ENCODE data around the gene SLC22A7.
"Not testable (repeated sequence)": the region's sequence is repeated elsewhere in the genome, so short reads cannot be mapped to it uniquely, and the experiment has no call there.

Gene SLC22A7

DNA sequence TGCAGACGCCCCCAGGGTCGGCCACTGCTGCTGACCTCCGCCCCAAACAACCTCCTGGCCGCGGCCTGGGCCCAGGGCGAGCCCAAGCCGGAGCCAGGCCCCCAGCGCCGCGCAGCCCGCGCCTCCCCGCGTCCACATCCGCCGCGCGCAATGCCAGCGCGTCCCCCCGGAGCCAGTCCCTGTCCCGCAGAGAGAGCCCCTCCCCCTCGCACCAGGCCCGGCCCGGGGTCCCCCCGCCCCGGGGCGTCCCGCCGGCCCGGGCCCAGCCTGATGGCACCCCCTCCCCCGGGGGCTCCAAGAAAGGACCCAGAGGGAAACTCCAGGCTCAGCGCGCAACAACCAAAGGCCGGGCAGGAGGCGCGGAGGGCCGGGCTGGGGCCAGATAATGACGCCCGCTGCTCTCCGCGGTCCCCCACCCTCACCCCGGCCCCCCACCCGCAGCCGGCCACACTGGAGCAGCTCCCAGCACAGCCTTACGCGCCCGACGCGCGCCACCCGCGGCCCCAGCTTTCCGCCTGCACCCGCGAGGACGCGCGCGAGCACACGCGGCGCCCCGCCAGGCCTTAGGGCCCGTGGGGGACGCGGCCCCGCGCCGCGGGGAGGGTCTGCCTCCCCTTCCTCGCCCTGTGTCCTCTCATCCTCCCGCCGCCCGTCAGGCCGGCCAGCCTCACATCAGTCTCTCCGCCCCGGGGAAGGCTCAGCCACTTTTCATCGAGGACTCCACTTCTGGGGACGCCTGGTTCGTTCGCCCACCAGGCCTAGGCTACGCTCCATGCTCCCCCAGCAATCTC, 12.9 kb upstream of the SLC22A7 start:
- no peak for DNase-seq

DNA sequence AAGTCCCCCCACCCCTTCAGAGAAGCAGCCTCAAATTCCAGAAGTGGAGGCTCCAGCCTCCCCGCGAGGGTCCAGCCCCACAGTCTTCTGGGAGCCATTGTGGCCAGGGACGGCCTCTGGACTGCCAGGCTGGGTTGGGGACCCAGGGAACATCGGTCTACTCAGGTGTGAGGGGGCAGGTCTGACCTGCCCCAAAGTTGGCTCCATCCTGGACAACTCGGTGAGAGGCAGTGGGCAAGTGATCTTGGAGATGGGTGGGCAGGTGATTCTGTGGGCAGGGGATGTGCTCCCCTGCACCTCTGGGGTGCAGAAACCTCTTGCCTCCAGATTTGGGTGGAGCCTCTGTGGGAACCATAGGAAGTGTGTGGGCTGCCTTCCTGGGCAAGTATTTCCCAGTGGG, 12.2 kb upstream of the SLC22A7 start:
- no peak for DNase-seq

DNA sequence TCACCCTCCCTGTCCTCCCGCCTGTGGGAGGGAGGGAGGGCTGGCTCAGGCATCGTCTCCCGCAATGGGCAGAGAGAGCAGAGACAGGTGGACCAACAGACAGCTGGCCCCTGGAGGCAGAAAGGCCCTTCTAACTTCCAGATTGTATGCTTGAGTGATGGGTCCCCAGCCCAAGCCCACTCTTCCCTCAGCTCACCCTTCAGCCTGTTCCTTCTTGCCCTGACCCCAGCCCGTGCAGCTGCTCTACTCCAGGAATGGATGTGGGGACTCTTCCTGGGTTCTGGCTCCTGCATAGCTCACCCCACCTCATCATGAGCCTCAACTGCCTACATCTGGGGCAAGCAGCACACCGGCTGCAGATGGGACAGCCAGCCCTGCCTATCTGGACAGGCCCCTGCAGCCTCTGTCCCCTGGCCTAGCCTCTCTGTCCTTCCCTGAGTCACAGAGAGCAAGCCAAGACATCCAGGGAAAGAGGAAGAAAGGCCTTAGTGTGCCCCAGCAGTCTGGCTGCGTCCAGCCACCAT, 11.5 kb upstream of the SLC22A7 start:
- no peak for DNase-seq

DNA sequence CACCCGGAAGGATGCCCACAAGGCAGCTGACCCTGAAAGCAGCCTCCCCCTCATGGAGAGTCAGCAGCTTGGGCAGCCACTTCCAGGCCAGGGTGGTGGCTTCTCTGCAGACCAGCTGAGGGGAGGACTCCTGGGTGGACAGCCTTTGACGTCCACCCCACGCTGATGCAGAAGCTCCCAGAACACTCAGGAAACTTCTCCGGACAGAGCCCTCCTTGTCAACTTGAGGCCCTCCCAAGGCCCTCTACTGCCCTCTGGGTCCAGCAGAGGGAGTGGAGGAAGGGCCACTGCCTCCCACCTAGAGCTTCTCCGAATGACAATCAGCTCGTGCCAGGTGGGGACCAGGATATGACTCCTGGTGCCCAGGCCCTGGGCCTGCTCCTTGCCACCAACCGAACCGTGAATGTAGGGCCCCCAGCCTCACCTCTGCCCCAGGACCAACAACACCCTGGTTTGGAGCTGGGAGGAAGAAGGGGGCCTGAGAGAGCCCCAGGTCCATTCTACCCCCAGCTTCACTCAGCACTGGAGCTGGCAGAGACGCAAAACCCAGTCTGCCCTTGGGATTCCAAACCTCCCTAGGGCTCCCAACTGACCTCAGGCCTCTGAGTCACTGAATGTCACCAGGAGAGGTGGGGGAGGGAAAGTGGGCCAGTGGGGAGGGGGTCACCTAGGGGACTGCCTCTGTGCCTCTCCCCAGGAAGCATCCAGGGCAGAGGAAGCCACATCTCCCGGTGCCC, 10.9 kb upstream of the SLC22A7 start:
- no peak for DNase-seq

DNA sequence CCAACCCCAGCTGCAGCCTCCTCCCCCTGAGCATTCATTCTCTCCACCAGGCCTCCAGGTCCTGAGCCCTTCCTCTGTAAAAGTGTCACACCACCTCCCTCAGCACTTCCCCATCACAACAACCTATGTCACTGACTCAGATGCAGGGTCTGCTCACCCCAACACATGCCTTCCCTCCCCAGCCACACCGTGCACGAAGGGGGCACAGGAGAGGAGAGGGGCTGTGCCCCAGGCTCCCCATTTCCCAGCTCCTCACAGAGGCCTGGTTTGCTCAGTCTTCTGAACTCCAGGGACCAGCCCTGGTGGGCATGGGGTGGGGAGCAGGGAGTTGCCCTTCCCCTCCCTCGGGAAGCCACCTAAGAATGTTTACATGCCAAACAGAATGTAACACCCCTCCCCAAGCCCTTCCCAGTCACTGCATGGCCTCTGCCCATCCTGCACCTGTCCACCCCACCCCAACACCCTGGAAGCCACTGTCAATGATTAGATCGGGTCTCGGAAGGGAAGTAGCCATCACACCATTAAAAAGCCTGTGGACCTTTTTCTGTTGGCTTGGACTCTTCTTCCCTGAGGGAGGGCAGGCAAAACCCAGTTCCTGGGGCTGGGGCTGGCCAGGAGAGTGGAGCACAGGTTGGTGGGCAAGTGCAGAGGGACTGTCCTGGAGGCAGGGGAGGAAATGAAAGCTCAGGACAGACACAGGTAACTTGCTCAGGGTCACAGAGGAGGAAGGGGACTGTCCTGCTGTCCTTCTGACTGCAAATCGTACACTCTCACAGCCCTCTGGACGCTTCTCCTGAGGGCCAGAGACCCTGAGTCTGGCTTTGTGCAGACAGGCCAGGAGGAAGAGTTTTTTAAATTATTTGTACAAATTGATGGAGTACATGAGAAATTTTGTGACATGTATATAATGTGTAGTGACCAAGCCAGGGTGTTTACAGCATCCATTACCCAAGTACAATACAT, 10.1 kb upstream of the SLC22A7 start:
- DNase-seq: no peak

DNA sequence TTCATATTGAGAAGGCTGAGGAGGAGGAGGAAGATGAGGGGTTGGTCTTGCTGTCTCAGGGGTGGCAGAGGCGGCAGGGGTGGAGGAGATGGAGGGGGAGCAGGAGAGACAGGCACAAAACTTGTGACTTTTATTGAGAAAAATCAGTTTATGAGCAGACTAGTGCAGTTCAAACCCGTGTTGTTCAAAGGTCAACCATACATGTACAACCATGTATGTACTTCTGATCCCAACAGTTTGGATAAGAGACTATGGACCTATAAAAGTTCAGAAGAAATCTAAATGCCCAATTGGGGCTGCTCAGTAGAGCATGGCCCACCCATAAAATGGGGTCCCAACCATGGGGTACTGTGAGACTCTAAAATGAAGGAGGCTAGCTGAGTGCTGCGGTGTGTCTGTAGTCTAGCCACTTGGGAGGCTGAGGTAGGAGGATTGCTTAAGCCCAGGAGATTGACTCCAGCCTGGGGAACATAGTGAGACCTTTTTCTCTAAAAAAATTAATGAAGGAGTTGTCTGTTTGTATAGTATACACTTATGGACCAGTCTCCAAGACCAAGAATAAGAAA, 7.6 kb upstream of the SLC22A7 start:
- DNase-seq: no peak

DNA sequence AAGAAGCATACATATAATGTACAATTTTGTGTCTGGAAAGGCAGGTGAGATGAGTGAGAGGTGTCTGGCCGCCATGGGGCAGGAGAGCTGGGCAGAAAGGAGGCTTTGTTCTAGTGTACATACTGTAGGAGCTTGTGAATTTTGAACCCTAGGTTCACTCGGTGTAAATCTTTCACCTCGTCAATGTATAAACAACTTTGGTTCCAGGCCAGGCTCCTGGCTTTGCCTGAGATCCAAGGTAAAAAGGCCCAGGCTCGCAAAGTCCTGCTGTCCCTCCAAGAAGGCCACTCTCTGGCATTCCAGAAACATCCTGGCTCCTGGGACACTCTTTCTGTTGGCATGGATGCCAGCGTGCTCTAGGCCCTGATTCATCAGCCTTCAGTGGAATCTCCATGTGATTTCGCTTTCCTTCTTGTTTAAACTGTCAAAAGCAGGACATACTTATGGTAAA, 7.1 kb upstream of the SLC22A7 start:
- DNase-seq: no peak

DNA sequence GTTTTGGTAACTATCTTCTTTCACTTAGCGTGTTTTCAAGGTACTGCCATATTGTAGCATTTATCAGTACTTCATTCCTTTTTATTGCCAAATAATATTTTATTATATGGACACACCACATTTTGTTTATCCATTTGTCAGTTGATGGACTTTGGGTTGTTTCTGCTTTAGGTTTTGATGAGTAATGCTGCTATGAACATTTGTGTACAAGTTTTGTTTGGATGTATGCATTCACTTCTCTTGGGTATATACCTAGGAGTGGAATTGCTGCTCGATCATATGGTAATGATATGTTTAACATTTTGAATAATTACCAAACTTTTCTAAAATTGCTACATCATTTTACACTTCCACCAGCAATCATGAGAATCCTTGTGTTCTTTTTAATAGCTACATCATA, 6.4 kb upstream of the SLC22A7 start:
- DNase-seq: no peak

DNA sequence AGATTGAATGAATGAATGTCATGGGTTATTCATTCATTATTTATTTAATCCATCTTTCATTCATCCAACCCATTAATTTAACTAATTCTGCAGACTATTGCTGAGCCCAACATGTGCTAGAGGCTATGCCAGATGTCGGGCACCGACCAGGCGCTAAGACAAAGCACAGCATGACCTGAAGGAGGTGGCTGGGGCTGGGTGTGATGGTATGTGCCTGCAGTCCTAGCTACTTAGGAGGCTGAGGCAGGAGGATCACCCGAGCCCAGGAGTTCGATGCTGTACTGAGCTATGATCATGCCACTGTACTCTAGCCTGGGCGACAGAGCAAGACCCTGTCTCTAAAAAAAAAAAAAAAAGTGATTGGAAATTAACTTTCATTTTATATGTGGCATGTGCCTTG, 5.7 kb upstream of the SLC22A7 start:
- no peak for DNase-seq

DNA sequence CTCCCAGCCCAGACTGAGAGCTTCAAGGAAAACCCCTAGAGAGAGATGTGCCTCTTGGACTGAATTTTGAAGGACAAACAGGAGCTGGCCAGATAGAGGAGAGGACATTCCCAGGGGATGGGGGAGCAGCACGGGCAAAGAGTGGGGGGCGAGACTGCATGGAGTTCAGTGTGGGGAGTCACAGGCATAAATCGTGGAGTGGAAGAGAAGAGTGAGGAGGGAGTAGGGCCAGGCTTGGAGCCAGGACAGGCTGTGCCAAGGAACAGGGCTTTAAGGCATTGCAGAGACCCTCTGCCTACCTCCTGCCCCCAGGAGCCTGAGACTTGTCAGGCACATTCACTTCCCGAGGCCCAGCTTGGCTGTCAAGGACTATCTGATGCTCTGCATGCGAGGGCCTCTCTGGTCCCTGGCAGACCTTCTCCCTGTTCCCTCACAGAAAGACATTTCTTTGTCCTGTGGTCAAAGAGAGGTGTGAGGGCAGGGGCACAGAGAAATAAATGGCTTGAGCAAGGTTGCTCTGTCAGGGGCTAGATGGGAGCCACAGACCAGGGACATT, 5.2 kb upstream of the SLC22A7 start:
- DNase-seq: no peak

DNA sequence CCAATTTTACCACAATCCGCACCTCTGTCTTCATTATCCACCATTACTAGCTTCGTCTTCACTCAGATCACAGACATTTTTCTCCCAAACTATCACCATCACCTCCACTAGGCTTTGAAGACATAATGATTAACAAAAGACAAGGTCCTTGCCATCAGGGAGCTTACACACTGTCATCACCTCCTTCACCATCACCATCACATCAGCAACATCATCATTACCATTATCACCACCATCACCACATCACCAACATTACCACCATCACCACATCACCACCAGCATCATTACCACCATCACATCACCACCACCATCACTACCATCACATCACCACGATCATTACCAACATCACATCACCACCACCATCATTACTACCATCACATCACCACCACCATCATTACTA, 4.4 kb upstream of the SLC22A7 start:
- DNase-seq: no peak

DNA sequence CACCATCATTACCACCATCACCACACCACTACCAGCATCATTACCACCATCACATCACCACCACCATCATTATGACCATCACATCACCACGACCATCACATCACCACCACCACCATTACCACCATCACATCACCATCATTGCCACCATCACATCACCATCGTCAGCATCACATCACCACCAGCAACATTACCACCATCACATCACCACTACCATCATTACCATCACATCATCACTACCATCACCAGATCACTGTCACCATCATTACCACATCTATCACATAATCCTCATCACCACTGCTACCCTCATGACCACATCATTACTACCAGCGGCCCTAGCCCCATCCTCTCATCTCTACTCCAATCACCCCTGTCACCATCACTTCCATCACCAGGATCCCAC, 3.5 kb upstream of the SLC22A7 start:
- DNase-seq: no peak

DNA sequence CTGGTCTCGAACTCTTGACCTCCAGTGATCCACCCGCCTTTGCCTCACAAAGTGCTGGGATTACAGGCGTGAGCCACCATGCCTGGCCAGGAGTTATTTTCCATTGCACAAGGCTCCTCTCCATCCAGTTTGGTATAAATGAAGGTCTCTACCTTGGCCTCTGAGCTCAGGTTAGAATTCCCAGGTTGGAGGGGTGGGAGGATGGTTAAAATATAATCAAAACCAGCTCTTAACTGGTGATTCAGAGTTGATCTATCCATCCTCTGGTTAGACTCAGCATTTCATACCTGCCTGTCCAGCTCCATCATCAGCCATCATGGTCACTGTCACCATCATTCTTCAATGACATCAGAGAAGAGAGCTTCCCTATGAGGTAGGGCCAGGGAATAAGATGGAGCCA, 2.6 kb upstream of the SLC22A7 start:
- DNase-seq: no peak

DNA sequence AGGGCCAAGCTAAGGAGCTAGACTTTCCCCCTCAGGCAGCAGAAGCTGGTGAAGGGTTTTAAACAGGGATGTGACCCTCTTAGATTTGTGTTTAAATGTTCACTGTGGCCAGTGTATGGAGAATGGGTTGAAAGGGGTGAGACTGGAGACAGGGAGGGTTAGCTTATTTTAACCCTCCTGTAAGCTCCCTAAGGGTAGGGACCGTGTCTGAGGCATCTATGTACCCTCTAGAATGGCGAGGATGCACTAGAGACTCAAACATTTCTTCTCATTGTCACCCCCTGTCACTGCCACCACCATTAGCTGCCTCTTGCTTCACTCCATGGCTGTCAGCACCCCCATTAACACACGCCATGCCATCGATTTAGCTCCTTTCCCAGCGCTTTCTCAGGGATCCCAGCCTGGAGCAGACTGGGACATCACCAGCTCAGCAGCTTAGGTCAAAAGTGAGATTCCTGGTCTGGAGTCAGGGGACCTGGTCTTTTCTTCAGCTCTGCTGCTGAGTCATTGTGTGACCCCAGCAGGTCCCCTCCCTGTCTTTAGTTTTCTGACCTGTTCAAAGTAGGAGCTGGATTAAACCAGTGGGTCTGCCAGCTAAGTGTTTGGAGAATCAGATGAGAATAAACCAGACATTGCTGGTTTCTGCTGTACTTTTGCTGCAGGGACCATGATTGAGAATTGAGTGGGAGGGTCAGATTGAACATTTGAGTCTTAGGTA, 1.1 kb upstream of the SLC22A7 start:
- DNase-seq: no peak

DNA sequence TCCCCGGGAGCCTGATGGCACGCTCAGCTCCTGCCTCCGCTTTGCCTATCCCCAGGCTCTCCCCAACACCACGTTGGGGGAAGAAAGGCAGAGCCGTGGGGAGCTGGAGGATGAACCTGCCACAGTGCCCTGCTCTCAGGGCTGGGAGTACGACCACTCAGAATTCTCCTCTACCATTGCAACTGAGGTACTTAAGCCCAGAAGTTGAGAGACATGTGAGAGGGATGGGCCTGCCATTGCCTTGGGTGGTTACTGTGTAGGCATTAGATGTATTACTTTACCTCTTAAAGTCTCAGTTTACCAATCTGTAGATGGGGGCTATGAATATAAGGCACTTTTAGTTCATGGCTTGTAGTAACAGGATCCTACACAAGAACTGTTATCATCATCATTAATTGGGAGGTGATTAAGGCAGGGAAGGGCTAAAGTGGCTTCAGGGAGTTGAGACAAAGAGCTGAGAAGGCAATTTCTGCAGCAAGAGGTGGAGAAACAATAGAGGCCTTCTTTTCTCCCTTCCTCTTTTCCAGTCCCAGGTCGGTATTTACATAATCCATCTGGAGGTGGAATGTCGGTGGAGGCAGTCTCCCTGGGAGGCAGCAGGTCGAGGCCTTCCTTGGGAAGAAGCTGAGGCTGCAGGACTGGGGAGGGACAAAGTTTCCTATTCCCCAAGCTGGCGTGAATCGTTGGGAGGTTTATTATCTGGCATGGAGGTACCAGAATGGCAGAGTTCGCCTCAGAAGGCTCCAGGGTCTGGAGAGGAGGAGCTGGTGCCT, 691 bp downstream of the SLC22A7 start:
- no peak for DNase-seq

DNA sequence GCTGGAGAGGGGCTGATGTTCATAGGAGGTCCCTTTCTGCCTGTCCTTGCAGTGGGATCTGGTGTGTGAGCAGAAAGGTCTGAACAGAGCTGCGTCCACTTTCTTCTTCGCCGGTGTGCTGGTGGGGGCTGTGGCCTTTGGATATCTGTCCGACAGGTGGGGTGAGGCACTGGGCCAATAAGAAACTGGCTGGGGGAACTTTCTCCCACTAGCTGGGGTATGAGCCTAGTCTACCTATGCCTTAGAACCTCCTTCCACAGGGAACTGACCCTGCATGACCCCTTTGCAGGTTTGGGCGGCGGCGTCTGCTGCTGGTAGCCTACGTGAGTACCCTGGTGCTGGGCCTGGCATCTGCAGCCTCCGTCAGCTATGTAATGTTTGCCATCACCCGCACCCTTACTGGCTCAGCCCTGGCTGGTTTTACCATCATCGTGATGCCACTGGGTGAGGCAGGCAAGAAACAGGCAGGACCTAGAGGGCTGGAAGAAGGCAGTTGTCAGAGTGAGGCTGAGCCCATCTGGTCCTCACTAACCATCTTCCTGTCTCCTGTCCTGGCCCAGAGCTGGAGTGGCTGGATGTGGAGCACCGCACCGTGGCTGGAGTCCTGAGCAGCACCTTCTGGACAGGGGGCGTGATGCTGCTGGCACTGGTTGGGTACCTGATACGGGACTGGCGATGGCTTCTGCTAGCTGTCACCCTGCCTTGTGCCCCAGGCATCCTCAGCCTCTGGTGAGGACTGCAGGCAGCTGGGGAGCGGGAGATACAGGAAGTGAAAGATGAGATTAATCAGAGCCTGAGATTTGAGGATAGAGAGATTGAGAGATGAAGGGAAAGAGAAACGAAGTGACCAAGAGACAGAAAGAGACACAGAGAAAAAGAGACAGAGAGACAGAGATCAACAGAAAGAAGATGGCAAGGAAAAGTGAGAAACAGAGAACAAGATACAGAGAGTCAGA, 1.6 kb downstream of the SLC22A7 start:
- no peak for DNase-seq

DNA sequence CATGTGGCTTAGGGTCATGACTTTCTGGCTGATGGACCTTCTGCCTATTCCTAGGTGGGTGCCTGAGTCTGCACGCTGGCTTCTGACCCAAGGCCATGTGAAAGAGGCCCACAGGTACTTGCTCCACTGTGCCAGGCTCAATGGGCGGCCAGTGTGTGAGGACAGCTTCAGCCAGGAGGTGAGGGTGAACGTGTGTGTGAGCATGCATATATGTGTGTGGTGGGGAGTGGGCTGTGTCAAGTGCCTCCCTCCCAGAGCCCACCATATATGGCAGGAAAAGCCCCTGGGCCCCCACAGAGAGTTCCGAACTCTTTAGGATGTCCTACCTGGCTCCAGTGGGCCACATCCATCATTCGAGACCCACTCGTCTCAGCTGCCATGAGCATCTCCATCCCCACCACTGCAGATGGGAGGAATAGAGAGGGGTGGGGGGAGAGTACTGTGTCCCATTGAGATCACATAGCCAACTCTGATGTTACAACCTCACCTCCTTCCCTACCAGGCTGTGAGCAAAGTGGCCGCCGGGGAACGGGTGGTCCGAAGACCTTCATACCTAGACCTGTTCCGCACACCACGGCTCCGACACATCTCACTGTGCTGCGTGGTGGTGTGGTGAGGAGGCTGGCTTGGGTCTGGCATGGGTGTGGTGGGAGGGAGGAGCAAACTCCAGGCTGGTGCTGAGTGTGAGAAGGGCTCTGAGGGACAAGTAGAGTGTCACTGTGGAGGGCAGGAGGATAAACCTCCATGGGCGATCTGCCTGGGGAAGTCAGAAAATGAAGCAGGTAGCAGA, 3.2 kb downstream of the SLC22A7 start:
- no peak for DNase-seq

DNA sequence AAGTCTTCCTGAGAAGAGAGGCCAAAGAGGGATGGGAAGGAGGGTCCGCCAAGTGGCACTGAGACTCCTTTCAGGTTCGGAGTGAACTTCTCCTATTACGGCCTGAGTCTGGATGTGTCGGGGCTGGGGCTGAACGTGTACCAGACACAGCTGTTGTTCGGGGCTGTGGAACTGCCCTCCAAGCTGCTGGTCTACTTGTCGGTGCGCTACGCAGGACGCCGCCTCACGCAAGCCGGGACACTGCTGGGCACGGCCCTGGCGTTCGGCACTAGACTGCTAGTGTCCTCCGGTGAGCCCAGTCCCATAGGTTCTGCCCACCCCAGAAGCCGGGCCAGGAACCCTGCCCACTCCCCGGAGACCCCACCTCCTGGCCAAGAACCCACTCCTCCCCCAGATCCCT, 4.1 kb downstream of the SLC22A7 start:
- no peak for DNase-seq

DNA sequence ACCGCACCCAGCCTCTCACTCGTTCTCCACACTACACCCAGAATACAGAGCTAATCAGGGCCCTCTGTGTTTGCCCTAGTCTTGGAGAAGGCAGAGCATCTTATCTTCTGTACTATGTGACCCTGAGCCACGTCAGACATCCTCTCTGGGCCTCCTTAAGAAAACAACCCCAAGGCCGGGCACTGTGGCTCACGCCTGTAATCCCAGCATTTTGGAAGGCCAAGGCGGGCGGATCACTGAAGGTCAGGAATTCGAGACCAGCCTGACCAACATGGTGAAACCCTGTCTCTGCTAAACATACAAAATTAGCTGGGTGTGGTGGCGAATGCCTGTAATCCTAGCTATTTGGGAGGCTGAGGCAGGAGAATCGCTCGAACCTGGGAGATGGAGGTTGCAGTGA, 4.9 kb downstream of the SLC22A7 start:
- DNase-seq: not testable (repeated sequence)

Data from DMS79 (cell line).